ENCODE measurements around the gene CTRB1.

DNA sequence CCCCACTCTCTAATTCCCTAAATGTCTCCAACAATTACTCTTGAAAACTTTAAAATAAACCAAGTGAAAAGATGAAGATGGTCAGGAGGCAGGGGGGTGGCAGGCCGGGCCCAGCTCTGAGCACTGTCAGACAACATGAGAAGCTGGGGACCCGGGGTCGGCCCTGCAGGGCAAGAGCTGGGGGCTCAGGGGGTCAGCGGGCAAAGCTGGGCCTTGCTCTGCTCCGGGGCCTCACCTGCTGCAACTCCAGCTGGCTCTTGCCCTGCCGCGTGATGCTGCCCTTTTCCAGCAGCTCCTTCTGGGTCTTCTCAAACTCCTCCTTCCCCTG, 14.8 kb downstream of the CTRB1 start:
- TF ChIP-seq, protein P1, sequence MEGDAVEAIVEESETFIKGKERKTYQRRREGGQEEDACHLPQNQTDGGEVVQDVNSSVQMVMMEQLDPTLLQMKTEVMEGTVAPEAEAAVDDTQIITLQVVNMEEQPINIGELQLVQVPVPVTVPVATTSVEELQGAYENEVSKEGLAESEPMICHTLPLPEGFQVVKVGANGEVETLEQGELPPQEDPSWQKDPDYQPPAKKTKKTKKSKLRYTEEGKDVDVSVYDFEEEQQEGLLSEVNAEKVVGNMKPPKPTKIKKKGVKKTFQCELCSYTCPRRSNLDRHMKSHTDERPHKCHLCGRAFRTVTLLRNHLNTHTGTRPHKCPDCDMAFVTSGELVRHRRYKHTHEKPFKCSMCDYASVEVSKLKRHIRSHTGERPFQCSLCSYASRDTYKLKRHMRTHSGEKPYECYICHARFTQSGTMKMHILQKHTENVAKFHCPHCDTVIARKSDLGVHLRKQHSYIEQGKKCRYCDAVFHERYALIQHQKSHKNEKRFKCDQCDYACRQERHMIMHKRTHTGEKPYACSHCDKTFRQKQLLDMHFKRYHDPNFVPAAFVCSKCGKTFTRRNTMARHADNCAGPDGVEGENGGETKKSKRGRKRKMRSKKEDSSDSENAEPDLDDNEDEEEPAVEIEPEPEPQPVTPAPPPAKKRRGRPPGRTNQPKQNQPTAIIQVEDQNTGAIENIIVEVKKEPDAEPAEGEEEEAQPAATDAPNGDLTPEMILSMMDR (IDR thresholded peaks at IDR 0.05; ENCODE audit: extremely low read depth in 1 of 2, insufficient read depth in 1 of 2, low read depth in 1 of 2, low read length in 2 of 2) = no peak
- TF ChIP-seq EZH2 (IDR thresholded peaks at IDR 0.05; ENCODE audit: borderline replicate concordance, low read depth, low read length, severe bottlenecking) (no peak), POLR2A (IDR thresholded peaks at IDR 0.05; ENCODE audit: low read depth, low read length) (no peak), POLR2AphosphoS5 (IDR thresholded peaks at IDR 0.05; ENCODE audit: insufficient read depth, low read depth, low read length) (no peak), MYC (IDR thresholded peaks at IDR 0.05; ENCODE audit: low read depth, low read length) (no peak), FOS (IDR thresholded peaks at IDR 0.05; ENCODE audit: borderline replicate concordance, insufficient read depth, low read length) (no peak), JUN (IDR thresholded peaks at IDR 0.05; ENCODE audit: borderline replicate concordance, insufficient read depth, insufficient read length, low read depth) (no peak), GATA2 (IDR thresholded peaks at IDR 0.05; ENCODE audit: insufficient read depth, insufficient read length, low read depth, low read length) (no peak)
- TF ChIP-seq, protein P2, sequence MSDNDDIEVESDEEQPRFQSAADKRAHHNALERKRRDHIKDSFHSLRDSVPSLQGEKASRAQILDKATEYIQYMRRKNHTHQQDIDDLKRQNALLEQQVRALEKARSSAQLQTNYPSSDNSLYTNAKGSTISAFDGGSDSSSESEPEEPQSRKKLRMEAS (IDR thresholded peaks at IDR 0.05; ENCODE audit: insufficient read depth, insufficient read length) = no peak

Measured in endothelial cell of umbilical vein (primary cell).